CD4-positive, alpha-beta T cell treated with Interleukin-4 for 1 hour (primary cell): Measurements from ENCODE around the gene MRPS30.
"Not testable (repeated sequence)": the region's sequence is repeated elsewhere in the genome, so short reads cannot be mapped to it uniquely, and the experiment has no call there.

Experiments
- DNase-seq, 2 donors: peaks; one replicate each; pipeline ENCODE4 v3.0.0-alpha.2; 2020 to 2022

MRPS30 gene

GRCh38 chr5:44824662-44825061, 15.9 kb downstream of the MRPS30 start:
- not testable (repeated sequence) for DNase-seq

DNA sequence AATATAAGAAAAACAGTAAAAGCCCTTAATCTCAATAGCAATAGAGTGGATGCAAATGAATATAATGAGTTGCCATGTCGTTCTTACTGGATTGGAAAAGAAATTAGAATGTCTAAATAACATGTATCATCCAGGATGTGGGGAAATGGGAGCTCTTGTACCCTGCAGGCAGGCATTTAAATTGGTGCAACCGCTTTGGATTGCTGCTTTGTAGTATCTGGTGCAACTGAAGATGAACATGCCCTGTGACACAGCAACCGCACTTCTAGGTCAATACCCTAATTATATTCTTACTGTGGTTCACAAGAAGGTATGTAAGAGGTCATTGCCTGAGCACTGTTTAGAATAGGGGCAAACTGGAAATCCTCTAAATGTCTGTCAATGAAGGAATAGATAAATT, 18.9 kb downstream of the MRPS30 start:
- DNase-seq: no peak

GRCh38 chr5:44828719-44829118, 20.0 kb downstream of the MRPS30 start:
- no peak for DNase-seq

DNA sequence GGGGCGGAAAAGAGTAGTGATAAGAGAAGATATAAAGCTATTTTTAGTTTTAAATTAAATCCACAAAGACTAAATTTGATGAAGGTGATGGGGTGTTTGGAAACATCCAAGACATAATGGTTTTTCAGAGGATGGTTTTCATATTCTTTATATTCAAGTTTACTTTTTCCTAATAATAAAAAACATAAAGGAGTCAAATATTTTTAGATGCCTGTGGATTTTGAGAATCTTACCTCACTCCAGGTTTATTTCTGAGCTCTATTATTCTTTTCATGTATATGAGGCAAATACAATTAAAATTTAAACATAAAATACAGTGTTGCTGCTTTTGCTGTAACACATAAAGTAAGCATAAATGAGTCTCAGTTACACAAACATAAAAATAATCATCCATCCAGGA, 22.2 kb downstream of the MRPS30 start:
- DNase-seq: no peak

- no peak for DNase-seq
Measured at GRCh38 chr5:44833249-44833648, 24.5 kb downstream of the MRPS30 start.

DNA sequence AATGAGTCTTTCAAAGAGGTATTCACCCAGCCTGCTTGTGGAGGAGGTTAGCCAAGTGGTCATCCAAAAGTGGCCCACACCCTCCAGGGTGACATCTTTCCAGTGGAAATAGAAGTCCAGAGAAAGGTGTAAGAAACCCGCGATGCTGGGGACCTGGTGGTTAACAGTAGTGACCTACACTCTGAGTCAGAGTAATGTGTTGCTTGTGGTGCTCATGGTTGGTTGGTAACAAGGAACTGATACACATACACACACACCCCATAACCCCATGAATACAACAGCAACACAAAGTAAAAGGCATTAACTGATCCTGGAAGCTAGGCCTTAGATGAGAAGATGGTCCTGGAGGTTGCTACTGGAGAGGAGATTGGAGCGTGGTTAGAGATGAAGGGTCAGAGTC, 26.9 kb downstream of the MRPS30 start:
- no peak for DNase-seq

DNA sequence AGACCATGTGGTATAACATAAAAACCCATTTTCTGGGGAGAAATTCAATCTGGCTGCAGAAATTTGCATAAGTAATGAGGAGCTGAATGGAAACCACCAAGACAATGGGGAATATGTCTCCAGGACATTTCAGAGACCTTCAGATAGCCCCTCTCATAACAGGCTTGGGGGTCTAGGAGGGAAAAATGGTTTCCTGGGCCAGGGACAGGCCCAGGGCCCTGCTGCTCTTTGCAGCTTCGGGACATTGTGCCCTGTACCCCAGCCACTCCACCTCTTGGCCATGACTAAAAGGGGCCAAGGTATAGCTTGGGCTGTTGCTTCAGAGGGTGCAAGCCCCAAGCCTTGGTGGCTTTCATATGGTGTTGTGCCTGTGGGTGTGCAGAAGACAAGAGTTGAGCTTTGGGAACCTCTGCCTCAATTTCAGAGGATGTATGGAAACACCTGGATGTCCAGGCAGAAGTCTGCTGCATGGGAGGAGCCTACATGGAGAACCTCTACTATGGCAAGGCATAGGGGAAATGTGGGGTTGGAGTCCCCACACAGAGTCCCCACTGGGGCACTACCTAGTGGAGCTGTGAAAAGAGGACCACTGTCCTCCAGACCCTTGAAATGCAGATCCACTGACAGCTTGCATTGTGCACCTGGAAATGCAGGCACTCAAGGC, 30.4 kb downstream of the MRPS30 start:
- DNase-seq: no peak

- DNase-seq: no peak
Measured at GRCh38 chr5:44842496-44843282, 33.9 kb downstream of the MRPS30 start.

DNA sequence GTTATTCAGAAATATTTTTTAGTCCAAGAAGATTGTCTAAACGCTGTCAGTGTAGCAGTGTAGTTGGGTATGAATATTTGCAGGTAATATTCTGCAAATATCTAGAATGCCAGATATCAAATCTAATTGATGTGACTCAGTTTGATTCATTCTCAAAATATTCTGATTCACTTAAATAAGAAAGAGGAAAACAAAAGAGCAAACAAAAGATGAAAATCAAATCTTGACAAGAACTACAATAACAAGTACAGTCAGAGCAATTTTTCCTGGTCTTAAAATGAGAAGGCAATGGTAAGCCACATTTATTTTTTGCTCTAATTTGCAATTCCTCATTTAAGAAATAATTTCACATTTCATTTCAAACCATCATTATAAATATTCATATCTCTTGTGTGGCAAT, 36.0 kb downstream of the MRPS30 start:
- no peak for DNase-seq

DNA sequence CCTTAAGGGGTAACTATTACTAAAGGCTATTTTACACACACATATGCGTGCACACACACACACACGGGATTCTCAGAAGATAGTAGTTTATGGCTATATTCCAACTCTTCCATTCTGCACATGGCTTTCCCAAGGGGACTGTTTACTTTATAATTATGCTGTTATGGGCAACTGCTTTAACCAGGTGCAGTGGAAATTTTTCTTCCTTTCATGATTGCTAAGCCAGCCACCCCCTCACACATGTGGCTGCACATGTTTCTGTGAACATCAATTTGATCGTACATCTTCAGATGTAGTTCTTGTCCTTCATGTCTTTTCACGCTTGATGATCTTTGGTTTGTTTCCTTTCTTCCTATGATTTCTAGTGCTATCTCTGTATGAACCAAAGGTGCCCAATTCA, 37.0 kb downstream of the MRPS30 start:
- DNase-seq: no peak

DNA sequence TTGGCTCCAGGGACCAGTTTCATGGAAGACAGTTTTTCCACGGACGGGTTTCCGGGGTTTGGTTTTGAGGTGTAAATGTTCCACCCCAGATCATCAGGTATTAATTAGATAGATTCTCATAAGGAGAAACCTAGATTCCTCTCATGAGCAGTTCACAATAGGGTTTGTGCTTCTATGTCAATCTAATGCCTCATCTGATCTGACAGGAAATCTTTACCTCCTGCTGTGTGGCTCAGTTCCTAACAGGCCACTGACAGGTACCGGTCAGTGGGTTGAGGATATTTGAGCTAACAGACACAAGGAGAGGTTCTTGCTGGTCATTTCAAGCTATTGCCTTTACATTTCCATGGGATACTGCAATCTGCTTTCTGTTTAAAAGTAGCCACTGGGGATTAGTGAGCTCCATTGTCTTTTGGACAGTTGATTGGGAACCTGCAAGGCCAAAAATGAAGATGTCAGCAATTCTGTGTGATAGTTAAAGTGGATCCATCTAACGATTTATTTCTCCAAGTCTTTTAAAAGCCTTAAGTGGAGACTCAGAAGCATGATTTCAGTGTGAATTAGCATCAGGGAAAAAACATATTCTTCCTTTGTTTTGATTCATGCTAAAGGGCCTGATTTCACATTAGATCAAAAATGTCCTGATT, 38.6 kb downstream of the MRPS30 start:
- no peak for DNase-seq

GRCh38 chr5:44860267-44860666, 51.5 kb downstream of the MRPS30 start:
- DNase-seq: no peak

DNA sequence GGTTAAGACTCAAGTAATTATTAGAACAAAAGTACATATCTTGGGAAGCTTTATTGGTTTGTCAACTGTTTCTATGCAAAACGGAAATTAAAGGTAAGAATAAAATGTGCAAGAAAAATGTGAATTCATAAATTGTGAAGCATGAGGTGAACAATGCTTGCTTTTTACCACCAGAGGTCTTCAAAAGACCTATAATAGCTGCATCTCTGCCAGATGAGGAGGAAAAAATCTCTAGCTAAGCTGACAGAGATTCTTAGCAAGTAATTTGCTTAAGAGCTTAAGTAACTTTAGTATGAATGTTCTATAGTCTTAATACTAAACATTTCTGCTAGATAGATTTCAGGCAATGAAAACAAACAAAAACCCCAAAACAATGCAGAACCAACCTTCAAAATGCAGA, 54.1 kb downstream of the MRPS30 start:
- DNase-seq: no peak
